ENCODE results near the gene OLFML1.

The OLFML1 gene

DNA sequence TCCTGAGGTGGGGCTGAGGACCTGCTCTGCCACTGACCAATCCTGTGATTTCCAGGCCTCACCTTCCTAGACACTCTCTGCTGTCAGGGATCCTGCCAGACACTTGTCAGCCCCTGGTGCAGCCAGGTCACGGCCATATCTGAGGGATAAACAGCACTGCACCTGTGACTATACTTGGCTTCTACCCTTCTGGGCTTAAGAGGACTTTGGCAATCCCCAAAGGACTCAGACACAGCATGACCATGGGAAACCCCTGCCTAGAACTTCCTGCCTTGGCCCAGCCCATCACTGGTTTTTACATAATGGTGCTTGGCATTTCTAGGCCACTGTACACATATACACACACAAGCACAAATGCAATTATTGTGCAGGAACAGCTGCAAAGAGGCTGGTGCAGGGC, 11.6 kb upstream of the OLFML1 start:
- no peak overlapping the region for H2BK12ac ChIP-seq (ENCODE audit: low read length in 2 of 2)
- H3K4me1 ChIP-seq (ENCODE audit: control insufficient read depth, insufficient read depth, low read depth, low read length) = no peaks in the 10 kb centered on the region
- H3K18ac ChIP-seq (ENCODE audit: low read depth in 1 of 2, low read length in 2 of 2) = no peak overlapping the region
- H3K79me1 ChIP-seq (replicated peaks; ENCODE audit: low read length, poor library complexity, severe bottlenecking) = no peaks in the 10 kb centered on the region
- no peaks in the 10 kb centered on the region for H3K27me3 ChIP-seq (ENCODE audit: control insufficient read depth in 1 of 2, insufficient read depth in 1 of 2, low read length in 2 of 2)
- no peak overlapping the region for H3K4ac ChIP-seq (ENCODE audit: low read depth in 1 of 2, low read length in 2 of 2)
- no peak overlapping the region for H4K91ac ChIP-seq (ENCODE audit: low read length)
- H3K9me3 ChIP-seq (ENCODE audit: control insufficient read depth, low read length) = no peaks in the 10 kb centered on the region
- H2AK5ac ChIP-seq (ENCODE audit: low read length, severe bottlenecking) = no peak overlapping the region
- H3K14ac ChIP-seq (ENCODE audit: low read length in 2 of 2) = no peak overlapping the region
- H2BK15ac ChIP-seq (ENCODE audit: low read depth, poor library complexity, severe bottlenecking) = no peak overlapping the region
- no peaks in the 10 kb centered on the region for H3K36me3 ChIP-seq (ENCODE audit: control insufficient read depth in 1 of 2, insufficient read depth in 2 of 2, low read depth in 1 of 2, low read length in 2 of 2)
- no peak overlapping the region for H2AFZ ChIP-seq (ENCODE audit: low read depth, low read length)
- H4K8ac ChIP-seq (ENCODE audit: low read length) = no peak overlapping the region
- no peak overlapping the region for H2BK120ac ChIP-seq (ENCODE audit: low read depth, low read length)
- H3K4me2 ChIP-seq (ENCODE audit: low read length, poor library complexity, severe bottlenecking) = no peak overlapping the region
- H3K4me3 ChIP-seq (ENCODE audit: insufficient read depth in 1 of 2, low read depth in 1 of 2, low read length in 2 of 2) = no peak overlapping the region
- no peak overlapping the region for H3K27ac ChIP-seq (ENCODE audit: low read length, poor library complexity, severe bottlenecking)
- H3K23ac ChIP-seq (ENCODE audit: low read length in 2 of 2) = no peak overlapping the region
- H2BK5ac ChIP-seq (ENCODE audit: low read depth, low read length, poor library complexity, severe bottlenecking) = no peak overlapping the region
- DNase-seq = no peak
- no peak overlapping the region for H3K9ac ChIP-seq (ENCODE audit: low read length)
- WGBS = 19% methylated on average over 1 of the region's 1 CpG

DNA sequence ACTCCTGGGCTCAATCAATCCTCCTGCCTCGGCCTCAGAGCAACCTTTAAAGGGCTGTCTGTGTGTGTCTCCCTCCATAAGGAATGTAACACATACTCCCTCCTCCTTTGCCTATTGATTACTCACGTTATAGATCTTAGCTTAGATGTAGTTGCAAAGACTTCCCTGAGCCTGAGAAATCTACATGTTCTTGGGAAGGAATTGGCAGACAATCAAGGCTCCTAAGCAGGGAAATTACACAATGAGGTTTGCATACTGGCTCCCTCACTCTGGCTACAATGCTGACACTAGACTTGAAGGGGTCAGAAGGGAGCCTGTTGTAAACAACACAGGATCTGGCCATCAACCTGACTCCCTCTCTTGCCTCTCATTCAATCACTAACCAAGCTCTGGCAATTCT, 5.2 kb upstream of the OLFML1 start:
- no peak overlapping the region for H2BK12ac ChIP-seq (ENCODE audit: low read length in 2 of 2)
- H3K9ac ChIP-seq (ENCODE audit: low read length) = no peak overlapping the region
- H2AFZ ChIP-seq (ENCODE audit: low read depth, low read length) = no peak overlapping the region
- H3K4me3 ChIP-seq (ENCODE audit: insufficient read depth in 1 of 2, low read depth in 1 of 2, low read length in 2 of 2) = no peak overlapping the region
- no peak overlapping the region for H2BK5ac ChIP-seq (ENCODE audit: low read depth, low read length, poor library complexity, severe bottlenecking)
- WGBS = 34% methylated on average over 2 of the region's 2 CpGs
- H2BK15ac ChIP-seq (ENCODE audit: low read depth, poor library complexity, severe bottlenecking) = no peak overlapping the region
- H3K27ac ChIP-seq (ENCODE audit: low read length, poor library complexity, severe bottlenecking) = no peak overlapping the region
- H3K9me3 ChIP-seq (ENCODE audit: control insufficient read depth, low read length) = no peaks in the 10 kb centered on the region
- no peak overlapping the region for H3K4ac ChIP-seq (ENCODE audit: low read depth in 1 of 2, low read length in 2 of 2)
- no peak overlapping the region for H3K14ac ChIP-seq (ENCODE audit: low read length in 2 of 2)
- no peaks in the 10 kb centered on the region for H3K27me3 ChIP-seq (ENCODE audit: control insufficient read depth in 1 of 2, insufficient read depth in 1 of 2, low read length in 2 of 2)
- no peak overlapping the region for H3K4me2 ChIP-seq (ENCODE audit: low read length, poor library complexity, severe bottlenecking)
- DNase-seq = no peak
- no peaks in the 10 kb centered on the region for H3K4me1 ChIP-seq (ENCODE audit: control insufficient read depth, insufficient read depth, low read depth, low read length)
- H3K36me3 ChIP-seq (ENCODE audit: control insufficient read depth in 1 of 2, insufficient read depth in 2 of 2, low read depth in 1 of 2, low read length in 2 of 2) = no peaks in the 10 kb centered on the region
- no peak overlapping the region for H4K91ac ChIP-seq (ENCODE audit: low read length)
- no peak overlapping the region for H4K8ac ChIP-seq (ENCODE audit: low read length)
- H3K79me1 ChIP-seq (replicated peaks; ENCODE audit: low read length, poor library complexity, severe bottlenecking) = no peaks in the 10 kb centered on the region
- no peak overlapping the region for H3K18ac ChIP-seq (ENCODE audit: low read depth in 1 of 2, low read length in 2 of 2)
- no peak overlapping the region for H2BK120ac ChIP-seq (ENCODE audit: low read depth, low read length)
- H3K23ac ChIP-seq (ENCODE audit: low read length in 2 of 2) = no peak overlapping the region
- H2AK5ac ChIP-seq (ENCODE audit: low read length, severe bottlenecking) = no peak overlapping the region

DNA sequence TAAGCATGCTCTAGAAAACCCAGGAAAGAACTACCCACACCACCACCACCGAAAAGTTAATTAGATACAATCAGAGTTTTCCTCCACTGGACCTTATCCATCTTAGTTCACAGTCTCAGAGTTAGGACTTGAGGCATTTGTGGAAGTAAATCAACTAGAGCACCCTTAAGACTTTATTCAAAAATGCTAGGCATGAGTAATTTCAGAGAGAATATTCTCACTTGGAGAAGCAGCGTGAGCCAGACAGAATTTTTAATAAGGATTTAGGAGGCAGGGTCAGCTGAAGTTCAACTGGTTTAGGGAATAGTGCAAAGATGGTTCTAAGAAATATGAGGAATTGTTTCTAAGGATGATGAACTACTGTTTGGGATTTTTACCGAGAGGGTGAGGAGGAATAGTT, 1.2 kb upstream of the OLFML1 start:
- Histone ChIP-seq H2BK5ac (ENCODE audit: low read depth, low read length, poor library complexity, severe bottlenecking) (no peak overlapping the region), H2BK120ac (ENCODE audit: low read depth, low read length) (no peak overlapping the region), H3K79me1 (replicated peaks; ENCODE audit: low read length, poor library complexity, severe bottlenecking) (no peaks in the 10 kb centered on the region), H3K4ac (ENCODE audit: low read depth in 1 of 2, low read length in 2 of 2) (no peak overlapping the region), H2BK15ac (ENCODE audit: low read depth, poor library complexity, severe bottlenecking) (no peak overlapping the region), H3K9me3 (ENCODE audit: control insufficient read depth, low read length) (no peaks in the 10 kb centered on the region), H2AK5ac (ENCODE audit: low read length, severe bottlenecking) (no peak overlapping the region), H3K9ac (ENCODE audit: low read length) (no peak overlapping the region), H3K4me1 (ENCODE audit: control insufficient read depth, insufficient read depth, low read depth, low read length) (no peaks in the 10 kb centered on the region), H3K4me3 (ENCODE audit: insufficient read depth in 1 of 2, low read depth in 1 of 2, low read length in 2 of 2) (no peak overlapping the region), H3K14ac (ENCODE audit: low read length in 2 of 2) (no peak overlapping the region), H2BK12ac (ENCODE audit: low read length in 2 of 2) (no peak overlapping the region), H3K27me3 (ENCODE audit: control insufficient read depth in 1 of 2, insufficient read depth in 1 of 2, low read length in 2 of 2) (no peaks in the 10 kb centered on the region), H3K27ac (ENCODE audit: low read length, poor library complexity, severe bottlenecking) (no peak overlapping the region), H2AFZ (ENCODE audit: low read depth, low read length) (no peak overlapping the region), H3K36me3 (ENCODE audit: control insufficient read depth in 1 of 2, insufficient read depth in 2 of 2, low read depth in 1 of 2, low read length in 2 of 2) (peaks cover 0 to 13% of the 10 kb centered on the region in 2 experiments), H4K91ac (ENCODE audit: low read length) (no peak overlapping the region), H3K4me2 (ENCODE audit: low read length, poor library complexity, severe bottlenecking) (no peak overlapping the region), H4K8ac (ENCODE audit: low read length) (no peak overlapping the region), H3K23ac (ENCODE audit: low read length in 2 of 2) (no peak overlapping the region), H3K18ac (ENCODE audit: low read depth in 1 of 2, low read length in 2 of 2) (no peak overlapping the region)
- 90% methylated on average over 2 of the region's 3 CpGs for WGBS
- DNase-seq = no peak

DNA sequence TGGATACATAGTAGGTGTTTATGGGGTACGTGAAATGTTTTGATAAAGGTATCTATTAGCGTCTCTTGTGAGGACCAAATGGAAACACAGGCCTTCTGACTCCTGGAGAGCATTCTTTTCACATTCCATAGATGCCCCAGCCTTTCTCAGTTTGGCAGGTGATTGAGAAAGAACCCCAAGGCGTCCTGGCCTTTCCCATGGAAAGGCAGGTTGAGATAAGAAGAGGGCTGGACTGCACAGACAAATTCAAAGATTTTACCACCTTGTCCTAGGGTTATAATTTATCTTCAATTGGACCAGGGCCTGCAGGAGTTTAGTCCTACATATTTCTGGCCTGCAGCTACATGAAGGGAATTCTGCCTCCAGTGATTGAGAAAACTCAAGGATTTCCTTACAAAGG, 661 bp upstream of the OLFML1 start:
- Histone ChIP-seq H2BK12ac (ENCODE audit: low read length in 2 of 2) (no peak overlapping the region), H2AFZ (ENCODE audit: low read depth, low read length) (no peak overlapping the region), H3K27me3 (ENCODE audit: control insufficient read depth in 1 of 2, insufficient read depth in 1 of 2, low read length in 2 of 2) (no peaks in the 10 kb centered on the region), H3K36me3 (ENCODE audit: control insufficient read depth in 1 of 2, insufficient read depth in 2 of 2, low read depth in 1 of 2, low read length in 2 of 2) (peaks cover 0 to 16% of the 10 kb centered on the region in 2 experiments), H4K91ac (ENCODE audit: low read length) (no peak overlapping the region), H3K9me3 (ENCODE audit: control insufficient read depth, low read length) (no peaks in the 10 kb centered on the region), H2BK15ac (ENCODE audit: low read depth, poor library complexity, severe bottlenecking) (no peak overlapping the region), H3K18ac (ENCODE audit: low read depth in 1 of 2, low read length in 2 of 2) (no peak overlapping the region), H3K9ac (ENCODE audit: low read length) (peak overlapping the region; percentile 87), H2BK120ac (ENCODE audit: low read depth, low read length) (no peak overlapping the region), H3K79me1 (replicated peaks; ENCODE audit: low read length, poor library complexity, severe bottlenecking) (no peaks in the 10 kb centered on the region), H2BK5ac (ENCODE audit: low read depth, low read length, poor library complexity, severe bottlenecking) (no peak overlapping the region), H3K14ac (ENCODE audit: low read length in 2 of 2) (no peak overlapping the region), H2AK5ac (ENCODE audit: low read length, severe bottlenecking) (no peak overlapping the region), H3K4me2 (ENCODE audit: low read length, poor library complexity, severe bottlenecking) (no peak overlapping the region), H3K4me3 (ENCODE audit: insufficient read depth in 1 of 2, low read depth in 1 of 2, low read length in 2 of 2) (peak overlapping the region in 1 of 2 experiments; percentile 88), H3K4ac (ENCODE audit: low read depth in 1 of 2, low read length in 2 of 2) (no peak overlapping the region), H4K8ac (ENCODE audit: low read length) (no peak overlapping the region), H3K23ac (ENCODE audit: low read length in 2 of 2) (no peak overlapping the region), H3K4me1 (ENCODE audit: control insufficient read depth, insufficient read depth, low read depth, low read length) (no peaks in the 10 kb centered on the region), H3K27ac (ENCODE audit: low read length, poor library complexity, severe bottlenecking) (no peak overlapping the region)
- DNase-seq = no peak
- WGBS = 56% methylated on average over 2 of the region's 3 CpGs

Measured in mesenchymal stem cell (in vitro differentiated cells and primary cell).